HG03457 (cell line): ENCODE data around the gene POM121L2.

Source experiments
- ATAC-seq: cut with Tn5 transposase; IDR thresholded peaks from one replicate; pipeline ENCODE4 v1.9.1; 2021; ENCODE audit warnings: moderate number of reproducible peaks; ENCODE audit not compliant: unreplicated experiment

POM121L2 gene

GRCh38 chr6:27260836-27261375 is 51.2 kb downstream of the POM121L2 start:
- no peak for ATAC-seq

DNA sequence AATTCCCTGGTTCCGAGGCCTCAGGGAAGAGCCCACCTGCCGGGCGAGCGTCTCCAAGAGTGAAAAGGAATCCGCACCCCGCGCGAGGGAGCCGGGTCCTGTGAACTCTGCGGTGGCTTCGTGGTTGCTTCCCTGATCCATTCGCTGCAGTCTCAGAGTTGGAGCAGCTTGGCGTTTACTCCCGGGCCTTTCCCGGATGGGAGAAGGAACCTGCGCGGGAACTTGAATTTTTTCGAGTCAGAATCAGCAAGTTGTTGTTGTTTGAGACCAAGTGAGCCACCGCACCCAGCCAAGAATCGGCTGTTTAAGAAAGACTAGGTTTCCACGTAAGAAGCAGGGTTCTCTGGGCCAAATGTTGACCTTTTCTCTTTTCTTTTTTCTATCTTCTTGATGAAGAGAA is 51.7 kb downstream of the POM121L2 start:
- ATAC-seq = no peak
